Measurements from ENCODE around the gene CD164. TPM values are rescaled to one million over a fixed set of nuclear protein-coding genes. Genes with fewer than 3 reads are reported as not detected.

CD164 gene
- total and polyA plus RNA-seq, 2 of the 4 experiments (the other 2 are of a cell fraction), result 146 to 150 TPM

DNA sequence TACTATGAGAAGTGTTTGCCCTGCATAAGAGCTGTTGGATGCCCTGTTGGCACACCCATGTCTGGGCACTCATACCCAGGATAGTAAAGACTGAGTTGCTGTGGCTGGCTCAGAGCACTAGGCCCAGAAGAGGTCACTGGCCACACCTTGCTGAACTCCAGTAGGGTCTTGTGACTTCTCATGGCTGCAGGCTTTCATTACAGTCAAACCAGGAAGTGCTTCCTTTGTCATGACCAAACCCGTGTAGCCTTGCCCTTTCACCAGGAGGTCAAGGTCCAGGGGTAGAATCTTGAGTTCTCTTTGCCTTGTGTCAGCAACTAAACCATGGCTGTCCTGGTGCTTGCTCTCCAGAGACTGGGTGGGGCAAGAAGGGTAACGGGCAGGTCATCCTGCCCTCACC, 49.5 kb downstream of the CD164 start:
- H3K18ac ChIP-seq (ENCODE audit: low read depth, low read length), result no peak overlapping the region
- H2BK120ac ChIP-seq (ENCODE audit: low read depth, low read length), result no peak overlapping the region
- H2BK20ac ChIP-seq (ENCODE audit: low read depth, low read length), result no peak overlapping the region
- 0 out of 2 replicates have a peak, but pooled peaks cover 2% of the 10 kb centered on the region for H3K27me3 ChIP-seq (ENCODE audit: control insufficient read depth, insufficient read depth, low read length)
- dilution Hi-C loops (cut with HindIII; ENCODE audit: low sequenced_read_pairs, unreplicated experiment) (no loop called here), intact Hi-C loops (cut with micrococcal nuclease) (no loop called here), in situ Hi-C loops (cut with MboI; ENCODE audit: low sequenced_read_pairs) (no loop called here)
- H3K9ac ChIP-seq (ENCODE audit: low read depth, low read length), result no peak overlapping the region
- no TSS peak for BruUV-seq (replicated peaks)
- no peaks in the 10 kb centered on the region for H3K79me1 ChIP-seq (ENCODE audit: low read depth in 1 of 2, low read length in 2 of 2)
- no peak for ATAC-seq (ENCODE audit: low read depth)
- H3K9me3 ChIP-seq (ENCODE audit: control insufficient read depth, insufficient read depth, low read length), result no peaks in the 10 kb centered on the region
- H3K4me2 ChIP-seq (ENCODE audit: low read depth, low read length), result no peak overlapping the region
- no peak overlapping the region for H4K8ac ChIP-seq (ENCODE audit: low read depth in 2 of 2, low read length in 2 of 2)
- no peak overlapping the region for H3K23ac ChIP-seq (ENCODE audit: low read depth, low read length)
- 0 out of 2 replicates have a peak, but pooled peaks cover 2% of the 10 kb centered on the region for H3K4me1 ChIP-seq (ENCODE audit: control insufficient read depth, insufficient read depth, low read length)
- H2AK5ac ChIP-seq (ENCODE audit: low read depth, low read length), result no peak overlapping the region
- H4K5ac ChIP-seq (ENCODE audit: low read depth, low read length), result no peak overlapping the region
- H3K36me3 ChIP-seq (ENCODE audit: control insufficient read depth, insufficient read depth, low read length), result no peaks in the 10 kb centered on the region
- no peak overlapping the region for H3K56ac ChIP-seq (ENCODE audit: extremely low read depth, insufficient read depth, low read length)
- no peak overlapping the region for H3K14ac ChIP-seq (replicated peaks; ENCODE audit: low read depth, low read length)
- no CpG with 5 or more reads among the region's 2 CpGs for WGBS, 2 experiments (ENCODE audit: extremely low coverage in 2 of 2, insufficient read length in 1 of 2)
- no peak overlapping the region for H3K4me3 ChIP-seq (ENCODE audit: insufficient read depth, low read depth, low read length)
- no peak overlapping the region for H2AFZ ChIP-seq (replicated peaks; ENCODE audit: low read length, poor library complexity)
- no peak overlapping the region for H2AK9ac ChIP-seq (replicated peaks; ENCODE audit: low read depth, low read length, poor library complexity)
- no peaks in the 10 kb centered on the region for H3K9me1 ChIP-seq (ENCODE audit: insufficient read depth, low read length)
- H2BK15ac ChIP-seq (ENCODE audit: low read depth, low read length), result no peak overlapping the region
- H2BK5ac ChIP-seq (ENCODE audit: low read depth, low read length, poor library complexity, severe bottlenecking), result no peak overlapping the region
- TF ChIP-seq MAZ (IDR thresholded peaks at IDR 0.05; ENCODE audit: borderline replicate concordance, low read depth, low read length) (no peak), RCOR1 (IDR thresholded peaks at IDR 0.05; ENCODE audit: insufficient replicate concordance, low read length) (no peak), BHLHE40 (IDR thresholded peaks at IDR 0.05; ENCODE audit: low read depth, low read length) (no peak), RFX5 (IDR thresholded peaks at IDR 0.05; ENCODE audit: low read depth, low read length) (no peak), MXI1 (IDR thresholded peaks at IDR 0.05; ENCODE audit: borderline replicate concordance, low read depth, low read length) (no peak)
- TF ChIP-seq, protein P1, sequence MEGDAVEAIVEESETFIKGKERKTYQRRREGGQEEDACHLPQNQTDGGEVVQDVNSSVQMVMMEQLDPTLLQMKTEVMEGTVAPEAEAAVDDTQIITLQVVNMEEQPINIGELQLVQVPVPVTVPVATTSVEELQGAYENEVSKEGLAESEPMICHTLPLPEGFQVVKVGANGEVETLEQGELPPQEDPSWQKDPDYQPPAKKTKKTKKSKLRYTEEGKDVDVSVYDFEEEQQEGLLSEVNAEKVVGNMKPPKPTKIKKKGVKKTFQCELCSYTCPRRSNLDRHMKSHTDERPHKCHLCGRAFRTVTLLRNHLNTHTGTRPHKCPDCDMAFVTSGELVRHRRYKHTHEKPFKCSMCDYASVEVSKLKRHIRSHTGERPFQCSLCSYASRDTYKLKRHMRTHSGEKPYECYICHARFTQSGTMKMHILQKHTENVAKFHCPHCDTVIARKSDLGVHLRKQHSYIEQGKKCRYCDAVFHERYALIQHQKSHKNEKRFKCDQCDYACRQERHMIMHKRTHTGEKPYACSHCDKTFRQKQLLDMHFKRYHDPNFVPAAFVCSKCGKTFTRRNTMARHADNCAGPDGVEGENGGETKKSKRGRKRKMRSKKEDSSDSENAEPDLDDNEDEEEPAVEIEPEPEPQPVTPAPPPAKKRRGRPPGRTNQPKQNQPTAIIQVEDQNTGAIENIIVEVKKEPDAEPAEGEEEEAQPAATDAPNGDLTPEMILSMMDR (conservative IDR thresholded peaks at IDR 0.05; ENCODE audit: low read depth, low read length), result no peak
- no peak overlapping the region for H3K27ac ChIP-seq (ENCODE audit: insufficient read depth, low read length)
- H4K91ac ChIP-seq (ENCODE audit: insufficient read depth, low read depth, low read length), result no peak overlapping the region
- no peak overlapping the region for H3K4ac ChIP-seq (ENCODE audit: low read depth, low read length)
- POLR2A ChIA-PET (ENCODE audit: unreplicated experiment), result no interaction called here
- no peaks in the 10 kb centered on the region for H4K20me1 ChIP-seq (ENCODE audit: insufficient read depth, low read length)
- no peak for DNase-seq
- CTCF ChIA-PET, result no interaction called here
